Measurements from ENCODE around the gene TESK1.
A peak's percentile ranks its signal among the peaks of the same experiment; 100 is the strongest.

Gene TESK1

DNA sequence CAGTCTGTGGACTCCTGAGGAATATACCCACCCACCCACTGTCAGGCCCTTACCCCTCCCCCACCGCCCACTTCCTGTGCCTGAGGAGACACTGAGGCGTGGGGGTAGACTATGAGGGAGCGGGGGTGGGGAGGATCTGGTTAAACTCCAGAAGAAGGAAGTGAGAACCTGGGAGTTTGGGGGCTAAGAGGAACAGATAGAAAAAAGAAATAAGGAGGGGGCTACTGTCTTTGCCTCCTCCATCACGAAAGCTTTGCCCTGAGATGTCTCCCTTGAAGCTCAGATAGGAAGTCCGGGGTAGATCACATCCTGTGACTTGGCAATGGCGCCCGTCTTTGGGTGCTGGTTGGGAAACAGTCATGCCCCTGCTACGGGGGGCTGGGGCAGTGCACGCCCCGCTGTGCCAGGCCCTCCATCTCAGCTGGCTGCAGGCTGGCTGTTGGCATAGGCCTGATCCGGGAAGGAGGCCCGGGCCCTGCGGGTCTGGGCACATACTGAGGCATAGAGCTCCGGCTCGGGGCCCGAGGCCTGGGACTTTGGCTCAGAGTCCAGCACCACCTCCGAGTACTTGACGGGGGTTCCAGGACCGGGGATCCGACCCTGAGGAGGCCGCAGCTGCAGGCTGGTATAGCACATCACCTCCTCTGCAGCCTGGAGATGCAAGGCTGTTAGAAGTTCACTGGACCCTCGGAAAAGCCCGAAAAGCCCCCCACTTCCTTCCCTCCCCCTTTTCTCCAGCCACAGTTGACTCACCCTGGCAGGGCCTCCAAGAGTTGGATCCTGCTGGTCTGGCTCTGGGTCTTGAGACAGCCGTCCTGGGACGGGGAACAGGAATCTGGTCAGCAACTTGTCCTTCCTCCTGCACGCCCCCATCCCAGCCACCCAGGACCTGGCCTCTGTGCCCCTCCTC lies 44.6 kb downstream of the TESK1 start:
- DNase-seq, result no peak

DNA sequence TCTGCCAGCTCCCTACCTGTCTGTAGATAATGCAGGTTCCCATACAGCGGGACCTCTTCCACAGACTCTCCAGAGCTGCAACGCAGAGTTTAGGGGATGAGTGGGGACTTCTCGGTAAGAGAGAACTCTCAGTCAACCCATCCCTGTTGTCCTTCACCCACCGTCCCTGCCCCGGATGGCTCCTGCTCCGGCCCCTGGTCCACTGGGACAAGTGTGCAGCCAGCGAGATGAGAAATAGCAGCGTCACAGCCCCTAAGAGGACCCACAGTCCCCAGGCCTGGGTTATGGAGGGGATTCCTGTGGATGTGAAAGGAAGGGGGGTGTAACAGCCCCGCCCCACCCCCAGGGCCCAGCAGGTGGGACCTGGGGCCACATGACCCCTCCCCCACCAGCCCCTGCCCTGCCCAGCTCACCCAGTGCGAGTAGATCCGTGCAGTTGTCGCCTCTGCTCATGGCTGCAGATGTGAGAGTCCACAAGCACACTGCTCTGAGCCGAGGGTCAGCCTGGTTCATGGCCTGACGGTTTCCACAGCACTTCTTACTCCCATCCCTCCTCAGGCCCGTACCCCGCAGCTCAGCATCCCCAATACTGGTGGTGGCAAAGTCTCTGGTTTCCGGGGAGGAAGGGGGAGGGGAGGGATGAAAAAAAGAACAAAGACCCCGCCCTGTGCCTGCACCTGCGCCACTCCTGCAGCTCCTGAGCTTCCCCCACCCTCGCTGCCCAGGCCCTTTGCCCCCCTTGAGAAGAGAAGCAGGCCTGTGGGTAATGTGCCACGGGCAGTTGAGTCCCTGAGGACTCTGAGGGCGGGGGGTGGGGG lies 45.5 kb downstream of the TESK1 start, which contains the start of gene SIT1:
Gene SIT1 (minus strand): TSS at position 591 of the 818 bp plus-strand sequence. CDS start 78 bp downstream, at position 513.
- DNase-seq, result no peak

DNA sequence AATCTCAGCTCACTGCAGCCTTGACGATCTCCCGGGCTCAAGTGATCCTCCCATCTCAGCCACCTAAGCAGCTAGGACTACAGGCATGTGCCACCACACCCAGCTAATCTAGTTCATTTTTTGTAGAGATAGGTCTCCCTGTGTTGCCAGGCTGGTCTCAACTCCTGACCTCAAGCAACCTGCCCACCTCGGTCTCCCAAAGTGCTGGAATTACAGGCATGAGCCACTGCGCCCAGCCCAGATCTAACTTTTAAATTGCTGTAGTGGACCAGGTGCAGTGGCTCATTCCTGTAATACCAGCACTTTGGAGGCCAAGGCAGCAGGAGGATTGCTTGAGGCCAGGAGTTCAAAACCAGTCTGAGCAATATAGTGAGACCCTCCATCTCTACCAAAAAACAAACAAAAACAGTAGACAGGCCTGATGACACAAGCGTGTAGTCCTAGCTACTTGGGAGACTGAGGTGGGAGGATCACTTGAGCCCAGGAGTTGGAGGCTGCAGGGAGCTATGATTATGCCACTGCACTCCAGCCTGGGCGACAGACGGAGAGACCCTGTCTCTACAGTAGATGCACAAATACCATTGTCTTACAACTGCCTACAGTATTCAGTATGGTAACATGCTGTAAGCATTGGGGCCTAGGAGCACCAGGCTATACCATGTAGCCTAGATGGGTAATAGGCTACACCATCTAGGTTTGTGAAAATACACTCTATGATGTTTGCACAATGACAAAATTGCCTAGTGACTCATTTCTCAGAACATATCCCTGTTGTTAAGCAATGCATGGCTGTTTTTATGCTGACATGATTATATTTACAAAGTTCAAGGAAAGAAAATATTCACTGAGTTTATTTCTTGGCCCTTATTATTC lies 47.1 kb downstream of the TESK1 start:
- peak; percentile 20 for DNase-seq

DNA sequence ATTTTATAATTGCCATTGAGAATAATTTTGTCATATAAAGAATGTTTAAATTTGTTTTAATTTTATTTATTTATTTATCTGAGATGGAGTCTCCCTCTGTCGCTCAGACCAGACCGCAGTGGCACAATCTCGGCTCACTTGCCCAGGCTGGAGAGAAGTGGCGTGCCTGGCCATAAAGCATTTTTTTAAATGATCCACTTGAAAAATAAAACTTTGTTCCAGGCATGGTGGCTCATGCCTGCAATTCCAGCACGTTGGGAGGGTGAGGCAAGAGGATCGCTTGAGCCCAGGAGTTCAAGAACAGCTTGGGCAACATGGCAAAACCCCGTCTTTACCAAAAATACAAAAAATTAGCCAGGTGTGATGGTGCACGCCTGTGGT lies 47.8 kb downstream of the TESK1 start:
- no peak for DNase-seq

GRCh38 chr9:35653611-35654010 lies 48.5 kb downstream of the TESK1 start:
- no peak for DNase-seq

DNA sequence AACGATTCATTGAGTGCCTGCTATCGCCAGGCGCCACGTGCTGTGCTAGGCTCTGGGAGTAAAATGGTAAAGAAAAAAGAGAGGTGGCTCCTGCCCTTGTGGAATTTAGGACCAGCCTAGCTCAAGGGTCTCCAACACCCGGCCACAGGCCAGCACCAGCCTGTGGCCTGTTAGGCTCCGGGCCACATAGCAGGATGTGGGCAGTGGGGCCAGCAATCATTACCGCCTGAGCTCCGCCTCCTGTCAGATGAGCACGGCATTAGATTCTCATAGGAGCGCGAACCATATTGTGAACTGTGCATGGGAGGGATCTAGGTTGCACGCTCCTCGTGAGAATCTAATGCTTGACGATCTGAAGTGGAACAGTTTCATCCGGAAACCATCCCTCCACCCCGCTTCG lies 51.3 kb downstream of the TESK1 start:
- DNase-seq, result no peak

DNA sequence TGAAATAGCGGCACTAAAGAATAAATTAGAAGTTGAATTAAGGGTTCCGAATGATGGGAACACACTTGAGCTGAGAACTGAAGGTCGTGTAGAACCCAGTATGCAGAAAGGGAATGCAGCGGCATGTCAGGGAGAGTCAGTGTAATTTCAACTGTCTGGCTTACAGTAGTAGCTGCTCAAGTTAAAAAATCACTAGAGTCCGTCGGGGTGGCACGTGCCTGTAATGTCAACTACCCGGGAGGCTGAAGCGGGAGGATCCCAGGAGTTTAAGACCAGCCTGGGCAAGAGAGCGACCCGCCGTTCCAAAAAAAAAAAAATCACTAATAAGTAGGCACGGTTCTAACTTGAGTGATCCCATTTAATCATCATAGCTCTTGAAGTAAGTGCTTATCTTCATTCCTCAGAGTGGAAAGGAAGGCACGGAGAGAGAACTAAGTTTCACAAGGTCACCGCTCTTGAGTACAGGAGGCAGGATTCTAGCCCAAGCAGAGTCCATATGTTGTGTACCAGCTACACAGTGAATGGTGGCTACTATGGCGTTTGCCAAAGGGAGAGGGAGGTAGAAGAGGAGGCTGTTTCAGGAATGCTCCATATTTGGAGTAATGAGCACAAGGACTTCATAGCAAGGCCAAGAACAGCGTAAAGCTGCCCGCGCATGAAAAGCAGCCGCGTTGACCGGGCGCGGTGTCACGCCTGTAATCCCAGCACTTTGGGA lies 51.9 kb downstream of the TESK1 start:
- DNase-seq, result no peak

DNA sequence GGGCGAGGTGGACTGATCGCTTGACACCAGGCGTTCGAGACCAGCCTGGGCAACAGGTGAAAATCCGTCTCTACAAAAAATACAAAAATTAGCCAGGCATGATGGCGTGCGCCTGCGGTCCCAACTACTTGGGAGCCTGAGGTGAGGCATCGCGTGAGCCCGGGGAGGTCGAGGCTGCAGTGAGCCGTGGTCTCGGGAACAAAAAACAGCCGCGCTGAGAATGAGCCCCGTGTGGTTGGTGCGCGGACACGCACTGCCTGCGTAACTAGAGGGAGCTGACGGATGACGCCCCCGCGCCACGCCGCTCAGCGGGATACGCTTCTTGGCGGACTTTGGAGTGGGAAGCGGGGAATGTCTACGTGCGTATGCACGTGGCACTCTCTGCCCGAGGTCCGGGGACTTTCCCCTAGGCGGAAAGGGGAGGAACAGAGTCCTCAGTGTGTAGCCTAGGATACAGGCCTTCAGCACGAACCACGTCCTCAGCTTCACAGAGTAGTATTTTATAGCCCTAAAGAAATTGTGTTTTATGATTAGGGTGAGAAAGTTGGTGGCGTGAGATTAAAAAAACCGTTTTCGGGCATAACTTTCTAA lies 52.6 kb downstream of the TESK1 start, which contains the start of gene RMRP:
Gene RMRP (minus strand): TSS at position 474 of the 591 bp plus-strand sequence.
- peak; percentile 95 for DNase-seq

- DNase-seq, result peak; percentile 30
Measured at GRCh38 chr9:35658137-35658967, 53.3 kb downstream of the TESK1 start, which contains the start of gene CCDC107. TSS of gene CCDC107 (plus strand) at chr9:35658292. CDS start at chr9:35658380, 88 bp downstream.

- no peak for DNase-seq
Measured at GRCh38 chr9:35658968-35659220, 53.8 kb downstream of the TESK1 start.

GRCh38 chr9:35659340-35659739 lies 54.3 kb downstream of the TESK1 start:
- DNase-seq, result no peak
